GM12874 (cell line): ENCODE data around the gene PTPA.

Source experiments
- TF ChIP-seq, protein P1 (sequence below): IDR thresholded peaks from 2 replicates; pipeline ENCODE4 v1.5.1; 2011; ENCODE audit warnings: low read depth, mild to moderate bottlenecking, control low read depth, low read length, moderate library complexity; ENCODE audit not compliant: insufficient read depth

The PTPA gene

DNA sequence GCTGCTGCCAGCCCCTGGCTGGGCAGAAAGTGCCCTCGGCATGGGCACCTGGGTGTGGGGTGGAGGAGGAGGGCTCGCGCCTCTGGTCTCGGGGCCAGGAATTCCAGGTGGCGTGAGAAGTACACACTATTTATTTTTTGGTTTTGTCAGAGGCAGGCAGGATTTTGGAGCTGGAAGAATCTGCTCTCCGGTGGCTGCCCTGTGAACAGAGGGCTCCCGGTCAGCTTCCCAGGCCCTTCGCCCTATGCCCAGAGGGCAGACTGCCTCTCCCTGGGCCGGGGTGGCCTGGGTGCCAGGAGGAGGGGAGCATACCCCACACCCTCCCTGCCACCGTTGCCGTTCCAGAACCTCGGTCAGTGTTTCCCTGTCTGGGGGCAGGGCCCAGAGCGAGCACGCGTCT lies 22.0 kb upstream of the PTPA start:
- TF ChIP-seq, protein P1, sequence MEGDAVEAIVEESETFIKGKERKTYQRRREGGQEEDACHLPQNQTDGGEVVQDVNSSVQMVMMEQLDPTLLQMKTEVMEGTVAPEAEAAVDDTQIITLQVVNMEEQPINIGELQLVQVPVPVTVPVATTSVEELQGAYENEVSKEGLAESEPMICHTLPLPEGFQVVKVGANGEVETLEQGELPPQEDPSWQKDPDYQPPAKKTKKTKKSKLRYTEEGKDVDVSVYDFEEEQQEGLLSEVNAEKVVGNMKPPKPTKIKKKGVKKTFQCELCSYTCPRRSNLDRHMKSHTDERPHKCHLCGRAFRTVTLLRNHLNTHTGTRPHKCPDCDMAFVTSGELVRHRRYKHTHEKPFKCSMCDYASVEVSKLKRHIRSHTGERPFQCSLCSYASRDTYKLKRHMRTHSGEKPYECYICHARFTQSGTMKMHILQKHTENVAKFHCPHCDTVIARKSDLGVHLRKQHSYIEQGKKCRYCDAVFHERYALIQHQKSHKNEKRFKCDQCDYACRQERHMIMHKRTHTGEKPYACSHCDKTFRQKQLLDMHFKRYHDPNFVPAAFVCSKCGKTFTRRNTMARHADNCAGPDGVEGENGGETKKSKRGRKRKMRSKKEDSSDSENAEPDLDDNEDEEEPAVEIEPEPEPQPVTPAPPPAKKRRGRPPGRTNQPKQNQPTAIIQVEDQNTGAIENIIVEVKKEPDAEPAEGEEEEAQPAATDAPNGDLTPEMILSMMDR = no peak

DNA sequence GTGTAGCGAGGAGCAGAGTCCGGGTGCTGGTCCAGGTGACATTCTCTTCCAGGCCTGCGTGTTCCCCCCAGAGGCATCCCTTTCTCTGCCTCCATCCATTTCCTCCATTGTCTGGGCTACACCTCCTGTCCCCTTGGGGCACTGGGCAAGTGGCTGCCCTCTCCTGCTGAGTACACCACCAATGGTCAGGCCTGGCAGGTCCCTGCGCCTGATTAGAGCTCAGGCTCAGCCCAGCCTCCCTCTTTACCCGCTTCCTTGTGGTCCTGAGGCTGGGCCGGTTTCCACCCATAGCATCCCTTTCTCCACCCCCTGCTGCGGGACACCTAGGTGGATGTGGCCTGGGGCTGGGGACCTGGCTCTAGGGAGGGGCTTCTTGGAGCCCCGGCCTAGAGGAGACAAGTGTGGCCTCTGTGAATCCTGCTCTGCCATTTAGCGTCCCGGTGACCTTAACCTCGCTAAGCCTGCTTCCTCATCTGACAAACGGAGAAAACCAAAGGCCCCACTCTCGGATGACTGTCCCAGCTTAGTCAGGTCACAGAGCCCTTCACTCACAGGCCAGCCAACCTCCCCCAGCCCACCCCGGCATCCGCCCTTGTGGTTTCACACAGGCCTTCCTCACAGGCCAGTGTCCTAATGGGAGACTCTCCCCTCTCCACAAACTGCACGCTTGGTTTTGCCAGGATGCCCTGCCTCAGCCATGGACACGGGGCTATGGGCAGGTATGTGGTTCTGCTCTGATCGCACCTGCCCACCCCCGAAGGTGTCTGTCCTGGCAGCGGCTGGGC lies 17.4 kb upstream of the PTPA start:
- TF ChIP-seq, protein P1 = no peak

DNA sequence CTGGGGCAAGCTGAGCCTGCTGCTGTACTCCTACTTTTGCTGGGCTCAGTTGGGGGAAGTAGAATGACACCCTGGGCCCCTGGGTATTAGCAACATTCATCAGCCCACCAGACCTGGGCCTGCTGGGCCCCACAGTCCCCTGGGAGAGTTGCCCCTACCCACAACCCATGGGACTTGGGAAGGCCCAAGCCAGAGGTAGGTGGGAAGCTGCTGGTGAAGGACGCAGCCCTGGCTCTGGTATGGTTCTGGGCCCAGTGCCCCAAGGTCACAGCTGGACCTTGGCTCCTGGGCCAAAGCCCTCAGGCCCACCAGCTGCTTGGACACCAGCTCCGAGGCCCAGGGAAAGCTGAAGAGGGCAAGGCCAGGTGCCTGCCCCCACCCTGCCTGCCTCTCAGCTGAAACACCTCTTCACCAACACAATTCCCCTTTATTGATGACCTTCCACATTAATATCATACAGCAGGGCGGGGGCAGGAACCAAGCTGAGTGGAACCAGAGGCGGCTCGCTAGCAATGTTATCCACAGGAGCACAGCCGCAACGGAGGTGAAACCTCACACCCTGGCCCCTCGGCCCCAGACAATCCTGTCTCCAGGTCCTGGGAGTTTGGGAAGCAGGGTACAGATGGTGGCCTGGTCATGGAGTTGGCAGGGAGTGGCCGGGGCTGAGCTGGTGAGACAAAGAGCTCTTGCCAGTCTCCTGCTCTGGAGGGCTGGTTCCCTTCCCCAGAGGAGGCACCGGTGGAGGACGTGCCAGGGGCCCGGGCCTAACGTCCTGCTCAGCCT lies 16.6 kb upstream of the PTPA start:
- TF ChIP-seq, protein P1 = no peak

DNA sequence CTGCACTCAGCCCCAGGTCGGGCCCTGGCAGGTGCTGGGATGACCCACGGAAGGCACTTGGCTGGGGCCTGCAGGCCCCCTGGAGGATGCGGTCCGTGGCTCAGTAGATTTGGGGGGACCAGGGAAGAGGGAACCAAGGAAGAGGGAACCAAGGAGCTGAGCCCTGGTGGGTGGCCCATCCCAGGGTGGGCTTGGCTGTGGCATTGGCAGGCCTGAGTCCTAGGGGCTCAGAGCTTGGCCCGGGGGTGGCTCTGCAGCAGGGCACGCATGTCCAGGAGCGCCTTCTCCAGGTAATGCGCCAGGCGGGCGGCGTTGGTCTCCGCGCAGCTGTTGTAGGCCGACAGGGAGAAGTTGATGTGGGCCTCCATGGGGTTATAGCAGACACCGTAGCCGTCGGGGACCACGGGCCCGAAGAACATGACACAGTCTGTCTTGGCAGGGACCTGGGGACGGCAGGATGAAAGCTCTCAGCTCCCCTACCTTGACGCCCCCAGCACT lies 16.0 kb upstream of the PTPA start:
- TF ChIP-seq, protein P1 = no peak

DNA sequence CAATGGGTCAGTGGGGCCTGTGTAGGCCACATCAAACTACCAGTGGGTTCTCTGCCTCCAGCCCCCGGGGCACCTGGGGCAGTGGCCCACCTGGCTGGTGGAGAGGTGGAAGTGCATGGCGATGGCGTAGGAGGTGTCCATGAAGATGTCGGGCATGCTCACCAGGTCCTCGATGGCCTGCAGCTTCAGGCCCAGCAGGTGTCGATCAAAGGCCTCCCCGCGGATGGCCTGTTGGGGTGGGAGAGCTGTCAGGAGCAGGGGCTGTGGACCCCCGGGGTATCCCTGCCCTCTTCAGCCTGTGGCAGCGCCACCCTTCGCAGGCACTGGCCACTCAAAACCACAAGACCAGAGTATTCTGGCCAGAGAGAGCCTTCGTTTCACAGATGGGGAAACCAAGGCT lies 15.3 kb upstream of the PTPA start:
- TF ChIP-seq, protein P1 = no peak

DNA sequence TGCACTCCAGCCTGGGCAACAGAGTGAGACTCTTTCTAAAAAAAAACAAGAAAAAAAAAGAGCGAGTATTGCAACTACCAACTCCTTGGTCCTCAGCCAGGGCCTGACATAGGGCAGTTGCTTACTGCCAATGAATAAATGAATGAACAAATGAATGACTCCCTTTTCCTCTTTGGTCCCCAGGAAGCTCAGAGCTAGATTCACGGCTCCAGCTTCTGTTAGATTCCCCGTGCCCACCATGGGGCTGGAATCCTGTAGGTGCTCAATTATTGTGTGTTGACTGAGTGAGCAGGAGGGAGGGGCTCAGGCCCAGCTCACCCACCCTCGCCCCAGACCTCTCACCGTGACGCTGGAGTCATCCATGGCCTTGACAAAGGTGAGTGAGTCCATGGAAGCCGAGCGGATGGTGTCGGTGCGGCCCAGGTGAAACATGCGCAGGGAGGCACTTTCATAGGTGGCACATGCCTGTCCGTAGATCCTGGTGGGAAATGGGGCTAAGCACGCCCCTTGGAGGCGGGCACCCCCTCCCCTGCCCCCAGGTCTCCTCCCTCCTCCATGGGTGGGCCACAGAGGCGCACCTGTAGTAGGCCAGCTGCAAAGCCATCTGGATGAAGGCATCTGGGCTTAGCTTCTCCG lies 13.4 kb upstream of the PTPA start:
- TF ChIP-seq, protein P1 = no peak

DNA sequence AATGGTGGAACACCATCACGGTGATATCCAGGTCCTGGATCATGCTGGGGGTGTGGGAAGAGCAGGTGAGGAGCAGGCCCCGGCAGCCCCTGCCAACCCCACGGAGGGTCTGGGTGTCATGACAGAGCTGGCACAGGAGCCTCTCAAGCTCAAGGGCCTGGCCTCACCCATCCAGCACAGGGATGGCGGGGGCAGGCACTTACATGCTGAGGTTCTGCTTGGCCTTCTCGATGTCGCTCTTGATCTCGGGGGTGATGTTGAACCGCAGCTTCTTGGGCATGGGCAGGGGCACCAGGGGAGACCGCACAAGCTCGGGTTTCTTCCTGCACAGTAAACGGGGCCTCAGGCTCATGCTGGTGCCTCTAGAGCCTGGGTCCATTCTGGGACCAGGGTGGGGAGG lies 12.9 kb upstream of the PTPA start:
- TF ChIP-seq, protein P1 = no peak
